Upper lobe of left lung (tissue), 4 donors: Measurements from ENCODE around the gene ATOX1.

Experiments
- CTCF ChIP-seq, 6 experiments: fragments of 450-650 bp in 4 of 6; fragments of 200-600 bp in 2 of 6; sonication (generic) in 2 of 6; IDR thresholded peaks; one replicate each; pipeline ENCODE4 v1.5.1; 2016 to 2019; ENCODE audit warnings: antibody characterized with exemption in 6 of 6
- EP300 ChIP-seq, 4 donors: sonication (generic); formaldehyde crosslinking; IDR thresholded peaks; one replicate each; pipeline ENCODE4 v1.5.1; 2017; ENCODE audit warnings: antibody characterized with exemption in 4 of 4, control low read depth in 2 of 4
- POLR2A ChIP-seq, 4 donors: fragments of 450-650 bp; IDR thresholded peaks; one replicate each; pipeline ENCODE4 v1.5.1; 2016 to 2017; ENCODE audit warnings: antibody characterized with exemption in 4 of 4, mild to moderate bottlenecking in 2 of 4
- POLR2AphosphoS5 ChIP-seq, 2 donors: sonication (generic); formaldehyde crosslinking; IDR thresholded peaks; one replicate each; pipeline ENCODE4 v1.5.1; 2017; ENCODE audit warnings: antibody characterized with exemption in 2 of 2

- TF ChIP-seq CTCF (IDR thresholded peaks at IDR 0.05) (no peak), EP300 (IDR thresholded peaks at IDR 0.05) (no peak), POLR2A (IDR thresholded peaks at IDR 0.05) (no peak), POLR2AphosphoS5 (IDR thresholded peaks at IDR 0.05) (no peak)
Measured at GRCh38 chr5:151772029-151772845, 13.8 kb upstream of the ATOX1 start.
